ENCODE results near the gene KIF3C. TPM values are rescaled to one million over a fixed set of nuclear protein-coding genes. Genes with fewer than 3 reads are reported as not detected.

KIF3C gene
- total RNA-seq, 4 donors from 2014 or later: 6.6 to 14.3 (median 9.3) TPM

- TF ChIP-seq POLR2A (IDR thresholded peaks at IDR 0.05; ENCODE audit: low read depth) (no peak), POLR2AphosphoS5 (IDR thresholded peaks at IDR 0.05) (no peak), EP300 (IDR thresholded peaks at IDR 0.05) (no peak)
- TF ChIP-seq, protein P1, sequence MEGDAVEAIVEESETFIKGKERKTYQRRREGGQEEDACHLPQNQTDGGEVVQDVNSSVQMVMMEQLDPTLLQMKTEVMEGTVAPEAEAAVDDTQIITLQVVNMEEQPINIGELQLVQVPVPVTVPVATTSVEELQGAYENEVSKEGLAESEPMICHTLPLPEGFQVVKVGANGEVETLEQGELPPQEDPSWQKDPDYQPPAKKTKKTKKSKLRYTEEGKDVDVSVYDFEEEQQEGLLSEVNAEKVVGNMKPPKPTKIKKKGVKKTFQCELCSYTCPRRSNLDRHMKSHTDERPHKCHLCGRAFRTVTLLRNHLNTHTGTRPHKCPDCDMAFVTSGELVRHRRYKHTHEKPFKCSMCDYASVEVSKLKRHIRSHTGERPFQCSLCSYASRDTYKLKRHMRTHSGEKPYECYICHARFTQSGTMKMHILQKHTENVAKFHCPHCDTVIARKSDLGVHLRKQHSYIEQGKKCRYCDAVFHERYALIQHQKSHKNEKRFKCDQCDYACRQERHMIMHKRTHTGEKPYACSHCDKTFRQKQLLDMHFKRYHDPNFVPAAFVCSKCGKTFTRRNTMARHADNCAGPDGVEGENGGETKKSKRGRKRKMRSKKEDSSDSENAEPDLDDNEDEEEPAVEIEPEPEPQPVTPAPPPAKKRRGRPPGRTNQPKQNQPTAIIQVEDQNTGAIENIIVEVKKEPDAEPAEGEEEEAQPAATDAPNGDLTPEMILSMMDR (IDR thresholded peaks at IDR 0.05): no peak
- Histone ChIP-seq H3K4me1 (peaks cover 0 to 9% (median 7%) of the 10 kb centered on the region in 4 donors), H3K9me3 (no peaks in the 10 kb centered on the region), H3K4me3 (no peak overlapping the region), H3K36me3 (no peaks in the 10 kb centered on the region), H3K27me3 (no peaks in the 10 kb centered on the region), H3K27ac (replicated peaks in 1 of 4) (no peak overlapping the region)
- intact Hi-C loops (cut with DNase I): no loop called here
- DNase-seq (ENCODE audit: extremely low spot score): no peak
- WGBS: 90% methylated on average over 8 of the region's 8 CpGs
Measured at GRCh38 chr2:25992556-25992955, 10.3 kb upstream of the KIF3C start.

GRCh38 chr2:25991965-25992364 lies 9.7 kb upstream of the KIF3C start:
- no peak for DNase-seq (ENCODE audit: extremely low spot score)
- intact Hi-C loops (cut with DNase I): loop anchor here (2.0 kb wide), 1 partner anchor 155 kb away; no protein-coding TSS in a partner anchor
- no peak overlapping the region for H3K27ac ChIP-seq (replicated peaks in 1 of 4)
- peaks cover 0 to 9% (median 7%) of the 10 kb centered on the region in 4 donors for H3K4me1 ChIP-seq
- H3K36me3 ChIP-seq: no peaks in the 10 kb centered on the region
- no peaks in the 10 kb centered on the region for H3K27me3 ChIP-seq
- WGBS: 79% methylated on average over 3 of the region's 3 CpGs
- H3K4me3 ChIP-seq: no peak overlapping the region
- no peak for TF ChIP-seq POLR2A (IDR thresholded peaks at IDR 0.05; ENCODE audit: low read depth)
- no peak for TF ChIP-seq POLR2AphosphoS5 (IDR thresholded peaks at IDR 0.05)
- TF ChIP-seq, protein P1 (IDR thresholded peaks at IDR 0.05): no peak
- no peak for TF ChIP-seq EP300 (IDR thresholded peaks at IDR 0.05)
- no peaks in the 10 kb centered on the region for H3K9me3 ChIP-seq

DNA sequence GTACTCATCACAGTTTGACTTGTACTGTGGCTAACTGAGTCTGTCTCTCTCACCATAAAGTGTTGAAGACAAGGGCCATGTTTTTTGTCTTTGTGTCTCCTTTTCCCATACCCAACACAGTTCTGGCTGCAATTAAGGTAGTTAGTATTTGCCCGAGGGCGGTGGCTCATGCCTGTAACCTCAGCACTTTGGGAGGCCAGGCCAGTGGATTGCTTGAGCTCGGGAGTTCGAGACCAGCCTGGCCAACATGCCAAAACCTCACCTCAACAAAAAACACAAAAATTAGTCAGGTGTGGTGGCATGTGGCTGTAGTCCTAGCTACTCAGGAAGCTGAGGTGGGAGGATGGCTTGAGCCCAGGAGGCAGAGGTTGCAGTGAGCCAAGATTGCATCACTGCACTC lies 6.9 kb upstream of the KIF3C start:
- H3K27ac ChIP-seq (replicated peaks in 1 of 4): no peak overlapping the region
- intact Hi-C loops (cut with DNase I): no loop called here
- WGBS: 98% methylated on average over 4 of the region's 4 CpGs
- no peak overlapping the region for H3K4me3 ChIP-seq
- H3K27me3 ChIP-seq: no peaks in the 10 kb centered on the region
- DNase-seq (ENCODE audit: extremely low spot score): no peak
- H3K9me3 ChIP-seq: no peaks in the 10 kb centered on the region
- no peak for TF ChIP-seq EP300 (IDR thresholded peaks at IDR 0.05)
- TF ChIP-seq POLR2A (IDR thresholded peaks at IDR 0.05; ENCODE audit: low read depth): no peak
- no peak for TF ChIP-seq POLR2AphosphoS5 (IDR thresholded peaks at IDR 0.05)
- TF ChIP-seq, protein P1 (IDR thresholded peaks at IDR 0.05): no peak
- no peaks in the 10 kb centered on the region for H3K36me3 ChIP-seq
- peaks cover 0 to 9% (median 7%) of the 10 kb centered on the region in 4 donors for H3K4me1 ChIP-seq

DNA sequence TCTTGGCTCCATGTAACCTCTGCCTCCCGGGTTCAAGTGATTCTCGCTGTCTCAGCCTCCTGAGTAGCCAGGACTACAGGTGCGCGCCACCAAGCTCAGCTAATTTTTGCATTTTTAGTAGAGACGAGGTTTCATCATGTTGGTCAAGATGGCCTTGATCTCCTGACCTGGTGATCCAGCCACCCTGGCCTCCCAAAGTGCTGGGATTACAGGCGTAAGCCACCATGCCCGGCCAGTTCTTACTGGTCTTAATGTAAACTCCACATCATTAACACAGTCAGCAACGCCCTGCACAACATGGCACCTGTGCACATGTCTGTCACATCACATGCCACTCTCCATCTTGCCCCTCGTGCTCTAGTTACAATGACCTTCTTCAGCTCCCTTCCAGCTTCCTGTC lies 5.8 kb upstream of the KIF3C start:
- Histone ChIP-seq H3K27ac (replicated peaks in 1 of 4) (no peak overlapping the region), H3K4me1 (peaks cover under 1 to 11% (median 8%) of the 10 kb centered on the region in 4 donors), H3K9me3 (no peaks in the 10 kb centered on the region), H3K36me3 (no peaks in the 10 kb centered on the region), H3K27me3 (no peaks in the 10 kb centered on the region), H3K4me3 (no peak overlapping the region)
- DNase-seq (ENCODE audit: extremely low spot score): no peak
- intact Hi-C loops (cut with DNase I): no loop called here
- 91% methylated on average over 9 of the region's 9 CpGs for whole genome bisulfite sequencing
- TF ChIP-seq POLR2AphosphoS5 (IDR thresholded peaks at IDR 0.05) (no peak), EP300 (IDR thresholded peaks at IDR 0.05) (no peak), POLR2A (IDR thresholded peaks at IDR 0.05; ENCODE audit: low read depth) (no peak)
- TF ChIP-seq, protein P1 (IDR thresholded peaks at IDR 0.05): no peak

GRCh38 chr2:25983735-25984134 lies 1.4 kb upstream of the KIF3C start:
- Histone ChIP-seq H3K4me1 (peaks cover 10 to 41% (median 39%) of the 10 kb centered on the region in 4 donors), H3K9me3 (no peaks in the 10 kb centered on the region), H3K36me3 (no peaks in the 10 kb centered on the region), H3K27me3 (no peaks in the 10 kb centered on the region), H3K27ac (replicated peaks in 1 of 4) (no peak overlapping the region), H3K4me3 (no peak overlapping the region)
- intact Hi-C loops (cut with DNase I): loop anchor here (5.0 kb wide), 1 partner anchor 49 kb away; the partner anchor contains the start of gene RAB10
- no peak for TF ChIP-seq POLR2AphosphoS5 (IDR thresholded peaks at IDR 0.05)
- TF ChIP-seq EP300 (IDR thresholded peaks at IDR 0.05): no peak
- no peak for TF ChIP-seq POLR2A (IDR thresholded peaks at IDR 0.05; ENCODE audit: low read depth)
- TF ChIP-seq, protein P1 (IDR thresholded peaks at IDR 0.05): no peak
- no peak for DNase-seq (ENCODE audit: extremely low spot score)
